H54 (cell line): Measurements from ENCODE around the gene RIPOR3.

Source experiments
- DNase-seq: peaks from one replicate; pipeline ENCODE4 v3.0.0; 2011; ENCODE audit warnings: low spot score, mixed read lengths; ENCODE audit not compliant: insufficient read length
- FAIRE-seq: peaks from 3 replicates; lab custom pipeline; 2011; peaks lifted over from hg19 to GRCh38; lab: Jason Lieb, UNC
- POLR2A ChIP-seq: IDR thresholded peaks from 2 replicates; pipeline ENCODE4 v1.6.1; 2011; ENCODE audit warnings: low read depth, mild to moderate bottlenecking, low read length

The RIPOR3 gene

DNA sequence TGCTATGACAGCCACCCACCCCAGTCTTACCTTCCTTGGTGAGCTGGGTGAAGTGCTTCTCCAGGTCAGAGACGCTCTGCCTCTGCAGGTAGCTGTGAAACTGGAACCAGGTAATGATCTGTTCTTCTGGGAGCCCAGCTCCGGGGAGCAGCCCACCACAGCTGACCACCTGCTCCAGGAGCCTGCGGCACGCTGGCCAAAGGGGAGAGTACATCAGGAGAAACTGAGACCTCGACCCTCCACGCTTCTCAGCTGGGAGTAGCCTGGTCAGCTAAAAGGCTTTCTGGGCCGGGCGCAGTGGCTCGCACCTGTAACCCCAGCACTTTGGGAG, 98.4 kb downstream of the RIPOR3 start:
- FAIRE-seq = no peak
- no peak for TF ChIP-seq POLR2A

GRCh38 chr20:50592282-50593004, 98.9 kb downstream of the RIPOR3 start:
- FAIRE-seq = no peak
- DNase-seq = no peak
- no peak for TF ChIP-seq POLR2A

More for the DNA sequence above, 98.4 kb downstream of the RIPOR3 start:
- DNase-seq = no peak

DNA sequence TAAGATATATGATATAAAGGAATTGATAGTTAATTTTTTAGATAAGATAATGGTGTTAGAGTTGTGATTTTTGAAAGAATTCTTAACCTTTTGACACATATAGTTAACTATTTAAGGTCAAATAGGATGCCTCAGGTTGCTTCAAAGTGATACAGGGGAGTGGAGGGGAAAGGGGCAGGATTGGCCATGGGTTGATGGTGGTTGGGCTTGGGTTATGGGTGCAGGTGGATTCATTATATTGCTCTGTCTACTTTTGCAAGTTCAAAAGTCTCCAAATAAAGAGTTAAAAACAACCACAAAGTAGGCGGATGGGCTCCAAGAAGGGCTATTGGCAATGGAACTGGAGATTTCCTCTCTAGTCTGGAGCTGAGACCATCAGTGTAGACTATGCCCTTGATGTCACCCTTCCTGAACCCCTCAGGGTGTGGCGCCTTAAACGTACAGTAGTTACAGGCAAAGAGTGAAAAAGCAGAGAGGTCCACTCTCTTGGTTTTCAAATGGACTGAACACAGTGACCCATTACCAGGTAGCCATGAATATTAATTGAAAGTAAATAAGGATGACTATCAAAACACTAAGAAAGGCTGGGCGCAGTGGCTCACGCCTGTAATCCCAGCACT, 100.0 kb downstream of the RIPOR3 start:
- DNase-seq = no peak
- no peak for FAIRE-seq
- no peak for TF ChIP-seq POLR2A

DNA sequence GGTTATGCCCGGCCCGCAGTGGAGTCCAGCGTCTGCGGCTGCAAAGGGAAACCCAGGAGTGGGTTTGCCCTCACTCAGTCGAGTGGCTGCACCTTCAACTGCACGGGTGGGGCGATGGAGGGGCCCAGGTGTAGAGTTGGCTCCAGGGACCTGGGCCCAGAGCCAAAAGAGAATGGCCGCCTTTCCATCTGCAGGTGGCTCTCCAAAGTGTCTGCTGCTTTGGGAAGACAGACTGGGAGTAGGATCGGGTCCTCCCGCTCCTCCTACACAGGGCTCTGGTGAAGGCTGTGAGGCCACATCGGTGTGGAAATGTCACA, 101.0 kb downstream of the RIPOR3 start:
- no peak for DNase-seq

DNA sequence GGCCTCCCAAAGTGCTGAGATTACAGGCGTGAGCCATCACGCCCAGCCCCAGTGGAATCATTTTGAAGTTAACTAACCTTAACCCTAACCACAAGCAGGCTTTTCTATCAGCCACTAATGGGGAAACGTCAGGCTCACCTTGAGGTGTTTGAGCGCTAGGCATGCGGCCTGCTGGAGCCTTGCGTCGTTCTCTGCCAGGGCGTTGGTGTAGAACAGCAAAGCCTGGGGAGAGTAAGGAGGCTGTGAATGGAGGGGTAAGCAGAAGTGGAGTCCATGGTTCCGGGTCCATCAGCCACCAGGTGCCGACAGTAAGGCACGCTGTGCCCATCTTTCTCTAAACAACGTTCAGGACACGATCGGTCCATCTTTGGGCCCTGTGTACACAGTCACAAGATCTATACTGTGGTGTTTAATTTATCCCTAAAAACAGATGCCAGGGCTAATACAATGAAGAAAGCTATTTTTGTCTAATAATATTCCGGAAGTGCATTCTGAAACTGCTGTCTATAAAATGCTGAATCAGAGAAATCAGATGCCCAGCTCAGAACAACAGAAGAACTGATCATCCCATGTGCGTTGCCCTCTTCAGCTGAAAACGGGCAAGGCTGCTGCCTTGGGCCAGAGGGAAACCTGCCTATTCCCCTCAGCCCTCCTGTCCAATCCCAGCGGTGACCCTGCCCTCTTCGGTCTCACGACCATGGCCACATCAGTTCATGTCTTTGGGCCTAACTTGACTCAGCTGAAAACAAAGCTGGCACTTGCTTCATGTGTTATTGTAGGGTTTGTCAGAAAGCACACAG, 101.6 kb downstream of the RIPOR3 start:
- FAIRE-seq (no peak), DNase-seq (no peak)
- no peak for TF ChIP-seq POLR2A

More for the DNA sequence above, 101.0 kb downstream of the RIPOR3 start:
- no peak for FAIRE-seq
- TF ChIP-seq POLR2A = no peak

DNA sequence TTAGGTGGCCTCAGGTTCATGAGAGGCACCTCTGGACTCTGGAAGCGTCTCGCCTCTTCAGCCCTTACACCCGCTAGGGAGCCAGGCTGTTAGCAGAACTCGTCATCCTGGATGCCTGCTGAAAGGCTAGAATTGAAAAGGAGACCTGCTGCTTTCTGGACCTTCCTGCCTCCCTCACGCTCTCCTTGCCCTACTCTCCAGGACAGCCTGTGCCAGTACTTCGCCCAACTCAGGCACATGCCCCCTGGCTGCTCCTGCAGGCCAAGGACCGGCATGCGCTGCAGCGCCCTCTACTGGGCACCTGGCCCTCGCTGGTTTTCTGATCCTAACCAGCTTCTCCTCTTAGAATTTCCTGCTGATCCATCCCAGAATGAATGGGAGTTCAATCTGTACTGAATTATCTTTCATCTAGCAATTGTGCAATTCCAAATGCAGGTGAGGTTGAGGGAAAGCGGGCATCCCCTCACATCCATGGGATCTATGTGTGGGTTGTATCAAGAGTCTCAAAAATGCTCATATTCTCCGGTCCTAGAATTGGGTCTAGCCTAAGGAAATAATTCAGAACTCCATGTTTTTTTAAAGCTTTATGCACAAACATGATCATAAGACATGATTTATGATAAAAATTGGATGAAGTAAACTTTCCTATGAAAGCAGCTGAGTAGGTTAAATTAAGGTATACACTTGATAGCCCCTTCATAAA, 103.2 kb downstream of the RIPOR3 start:
- FAIRE-seq = no peak
- TF ChIP-seq POLR2A = no peak
- peak; percentile 81 for DNase-seq

- no peak for FAIRE-seq
- no peak for TF ChIP-seq POLR2A
- DNase-seq = no peak
Measured at GRCh38 chr20:50587291-50587961, 103.9 kb downstream of the RIPOR3 start.

GRCh38 chr20:50586531-50587232, 104.7 kb downstream of the RIPOR3 start:
- DNase-seq (no peak), FAIRE-seq (no peak)
- TF ChIP-seq POLR2A = no peak

DNA sequence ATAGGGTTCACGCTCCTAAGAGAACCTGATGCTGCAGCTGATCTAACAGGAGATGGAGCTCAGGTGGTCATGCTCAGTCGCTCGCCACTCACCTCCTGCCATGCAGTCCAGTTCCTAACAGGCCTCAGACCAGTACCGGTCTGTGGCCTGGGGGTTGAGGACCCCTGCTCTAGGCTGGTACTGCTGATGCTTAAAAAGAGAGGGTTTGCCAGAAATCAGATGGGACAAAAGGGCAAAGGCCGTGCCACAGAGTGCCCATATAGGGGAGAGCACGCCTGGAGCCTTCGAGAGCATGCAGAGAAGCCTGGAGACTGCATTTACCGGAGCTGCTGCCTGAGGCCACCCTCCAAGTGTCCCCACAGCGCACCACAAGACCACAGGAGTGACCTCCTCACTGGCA, 105.7 kb downstream of the RIPOR3 start:
- no peak for DNase-seq
- no peak for FAIRE-seq
- TF ChIP-seq POLR2A = no peak

- no peak for TF ChIP-seq POLR2A
- no peak for DNase-seq
- no peak for FAIRE-seq
Measured at GRCh38 chr20:50585214-50585613, 106.1 kb downstream of the RIPOR3 start.

- DNase-seq (no peak), FAIRE-seq (no peak)
- TF ChIP-seq POLR2A = no peak
Measured at GRCh38 chr20:50584687-50585086, 106.7 kb downstream of the RIPOR3 start.

GRCh38 chr20:50583442-50584150, 107.7 kb downstream of the RIPOR3 start:
- DNase-seq (no peak), FAIRE-seq (no peak)
- TF ChIP-seq POLR2A = no peak
